ENCODE measurements around the gene BORCS5.

The BORCS5 gene

GRCh38 chr12:12428047-12428446, 71.2 kb downstream of the BORCS5 start:
- Histone ChIP-seq H3K4me3 (ENCODE audit: low read depth, low read length) (no peak overlapping the region), H3K18ac (ENCODE audit: low read length) (no peak overlapping the region), H4K8ac (ENCODE audit: low read depth, low read length) (no peak overlapping the region), H3K79me2 (ENCODE audit: control insufficient read depth, insufficient read depth, low read length, poor library complexity) (peaks cover 1% of the 10 kb centered on the region), H2BK5ac (ENCODE audit: low read depth, low read length, poor library complexity) (no peak overlapping the region), H4K12ac (ENCODE audit: low read depth, low read length) (no peak overlapping the region), H3K27ac (ENCODE audit: low read depth, low read length) (no peak overlapping the region), H3K9ac (ENCODE audit: low read length) (no peak overlapping the region), H3K27me3 (ENCODE audit: insufficient read depth, low read length) (no peaks in the 10 kb centered on the region), H4K91ac (ENCODE audit: low read depth, low read length) (no peak overlapping the region), H2AFZ (ENCODE audit: insufficient read depth, low read length, poor library complexity) (no peak overlapping the region), H3K4me2 (ENCODE audit: low read length) (no peak overlapping the region), H3K9me3 (ENCODE audit: insufficient read depth, low read depth, low read length) (peaks cover 1% of the 10 kb centered on the region), H3K4me1 (ENCODE audit: control insufficient read depth in 1 of 2, insufficient read depth in 2 of 2, low read length in 2 of 2) (peaks cover 6% of the 10 kb centered on the region in 2 experiments), H3K14ac (ENCODE audit: low read length) (no peak overlapping the region), H2BK120ac (ENCODE audit: insufficient read depth, low read length, poor library complexity) (no peak overlapping the region), H2BK12ac (ENCODE audit: low read length) (no peak overlapping the region), H3K4ac (ENCODE audit: low read depth, low read length) (no peak overlapping the region), H3K79me1 (ENCODE audit: low read length) (peaks cover 4% of the 10 kb centered on the region), H3K36me3 (ENCODE audit: control insufficient read depth in 1 of 2, insufficient read depth in 2 of 2, low read length in 2 of 2) (no peaks in the 10 kb centered on the region), H2AK5ac (ENCODE audit: low read length) (no peak overlapping the region), H3K23ac (ENCODE audit: low read length) (no peak overlapping the region)
- no CpG with 5 or more reads among the region's 2 CpGs for WGBS (ENCODE audit: extremely low coverage, insufficient coverage, insufficient read length)
- DNase-seq: peak in 1 of 2 donors; percentile 46

- DNase-seq: peak; percentile 83 to 85
- Histone ChIP-seq H2AK5ac (ENCODE audit: low read length) (no peak overlapping the region), H4K8ac (ENCODE audit: low read depth, low read length) (no peak overlapping the region), H4K91ac (ENCODE audit: low read depth, low read length) (no peak overlapping the region), H3K4me1 (ENCODE audit: control insufficient read depth in 1 of 2, insufficient read depth in 2 of 2, low read length in 2 of 2) (peaks cover 6% of the 10 kb centered on the region in 2 experiments), H3K79me2 (ENCODE audit: control insufficient read depth, insufficient read depth, low read length, poor library complexity) (peaks cover 1% of the 10 kb centered on the region), H2AFZ (ENCODE audit: insufficient read depth, low read length, poor library complexity) (no peak overlapping the region), H4K12ac (ENCODE audit: low read depth, low read length) (no peak overlapping the region), H3K18ac (ENCODE audit: low read length) (no peak overlapping the region), H2BK12ac (ENCODE audit: low read length) (no peak overlapping the region), H3K14ac (ENCODE audit: low read length) (no peak overlapping the region), H3K27me3 (ENCODE audit: insufficient read depth, low read length) (no peaks in the 10 kb centered on the region), H3K79me1 (ENCODE audit: low read length) (peaks cover 4% of the 10 kb centered on the region), H3K4me2 (ENCODE audit: low read length) (peak overlapping the region; percentile 35), H3K9me3 (ENCODE audit: insufficient read depth, low read depth, low read length) (peaks cover 1% of the 10 kb centered on the region), H3K9ac (ENCODE audit: low read length) (no peak overlapping the region), H3K23ac (ENCODE audit: low read length) (no peak overlapping the region), H3K4ac (ENCODE audit: low read depth, low read length) (no peak overlapping the region), H2BK5ac (ENCODE audit: low read depth, low read length, poor library complexity) (no peak overlapping the region), H3K4me3 (ENCODE audit: low read depth, low read length) (no peak overlapping the region), H2BK120ac (ENCODE audit: insufficient read depth, low read length, poor library complexity) (no peak overlapping the region), H3K36me3 (ENCODE audit: control insufficient read depth in 1 of 2, insufficient read depth in 2 of 2, low read length in 2 of 2) (no peaks in the 10 kb centered on the region), H3K27ac (ENCODE audit: low read depth, low read length) (peak overlapping the region; percentile 70)
- no CpG with 5 or more reads among the region's 7 CpGs for WGBS (ENCODE audit: extremely low coverage, insufficient coverage, insufficient read length)
Measured at GRCh38 chr12:12428961-12429657, 72.2 kb downstream of the BORCS5 start.

- Histone ChIP-seq H3K23ac (ENCODE audit: low read length) (no peak overlapping the region), H4K8ac (ENCODE audit: low read depth, low read length) (no peak overlapping the region), H2AFZ (ENCODE audit: insufficient read depth, low read length, poor library complexity) (no peak overlapping the region), H2AK5ac (ENCODE audit: low read length) (no peak overlapping the region), H3K79me1 (ENCODE audit: low read length) (peaks cover 4% of the 10 kb centered on the region), H3K27me3 (ENCODE audit: insufficient read depth, low read length) (no peaks in the 10 kb centered on the region), H3K4me2 (ENCODE audit: low read length) (no peak overlapping the region), H4K91ac (ENCODE audit: low read depth, low read length) (no peak overlapping the region), H3K27ac (ENCODE audit: low read depth, low read length) (no peak overlapping the region), H3K4ac (ENCODE audit: low read depth, low read length) (no peak overlapping the region), H3K4me1 (ENCODE audit: control insufficient read depth in 1 of 2, insufficient read depth in 2 of 2, low read length in 2 of 2) (peaks cover 6% of the 10 kb centered on the region in 2 experiments), H3K9me3 (ENCODE audit: insufficient read depth, low read depth, low read length) (no peaks in the 10 kb centered on the region), H4K12ac (ENCODE audit: low read depth, low read length) (no peak overlapping the region), H3K36me3 (ENCODE audit: control insufficient read depth in 1 of 2, insufficient read depth in 2 of 2, low read length in 2 of 2) (no peaks in the 10 kb centered on the region), H2BK5ac (ENCODE audit: low read depth, low read length, poor library complexity) (no peak overlapping the region), H2BK120ac (ENCODE audit: insufficient read depth, low read length, poor library complexity) (no peak overlapping the region), H3K4me3 (ENCODE audit: low read depth, low read length) (no peak overlapping the region), H3K14ac (ENCODE audit: low read length) (no peak overlapping the region), H3K9ac (ENCODE audit: low read length) (no peak overlapping the region), H3K18ac (ENCODE audit: low read length) (no peak overlapping the region), H3K79me2 (ENCODE audit: control insufficient read depth, insufficient read depth, low read length, poor library complexity) (peaks cover 1% of the 10 kb centered on the region), H2BK12ac (ENCODE audit: low read length) (no peak overlapping the region)
- no peak for DNase-seq
Measured at GRCh38 chr12:12432364-12432763, 75.5 kb downstream of the BORCS5 start.

- Histone ChIP-seq H2AK5ac (ENCODE audit: low read length) (no peak overlapping the region), H3K9me3 (ENCODE audit: insufficient read depth, low read depth, low read length) (no peaks in the 10 kb centered on the region), H4K12ac (ENCODE audit: low read depth, low read length) (no peak overlapping the region), H3K79me1 (ENCODE audit: low read length) (peaks cover 4% of the 10 kb centered on the region), H3K4me1 (ENCODE audit: control insufficient read depth in 1 of 2, insufficient read depth in 2 of 2, low read length in 2 of 2) (peaks cover 6% of the 10 kb centered on the region in 2 experiments), H2BK12ac (ENCODE audit: low read length) (no peak overlapping the region), H3K18ac (ENCODE audit: low read length) (no peak overlapping the region), H3K79me2 (ENCODE audit: control insufficient read depth, insufficient read depth, low read length, poor library complexity) (no peaks in the 10 kb centered on the region), H3K27ac (ENCODE audit: low read depth, low read length) (no peak overlapping the region), H2BK5ac (ENCODE audit: low read depth, low read length, poor library complexity) (no peak overlapping the region), H3K14ac (ENCODE audit: low read length) (no peak overlapping the region), H3K4me3 (ENCODE audit: low read depth, low read length) (no peak overlapping the region), H3K4me2 (ENCODE audit: low read length) (no peak overlapping the region), H3K4ac (ENCODE audit: low read depth, low read length) (no peak overlapping the region), H3K36me3 (ENCODE audit: control insufficient read depth in 1 of 2, insufficient read depth in 2 of 2, low read length in 2 of 2) (no peaks in the 10 kb centered on the region), H2AFZ (ENCODE audit: insufficient read depth, low read length, poor library complexity) (no peak overlapping the region), H3K9ac (ENCODE audit: low read length) (no peak overlapping the region), H4K8ac (ENCODE audit: low read depth, low read length) (no peak overlapping the region), H3K27me3 (ENCODE audit: insufficient read depth, low read length) (no peaks in the 10 kb centered on the region), H2BK120ac (ENCODE audit: insufficient read depth, low read length, poor library complexity) (peak overlapping the region; percentile 51), H3K23ac (ENCODE audit: low read length) (no peak overlapping the region), H4K91ac (ENCODE audit: low read depth, low read length) (no peak overlapping the region)
- no CpG with 5 or more reads among the region's 4 CpGs for WGBS (ENCODE audit: extremely low coverage, insufficient coverage, insufficient read length)
- no peak for DNase-seq
Measured at GRCh38 chr12:12433203-12433731, 76.4 kb downstream of the BORCS5 start.

Data from trophoblast cell (in vitro differentiated cells and primary cell).